Stimulated activated CD8-positive, alpha-beta memory T cell treated with anti-CD3 and anti-CD28 coated beads, Interleukin-2, amount 100 ng/mL, for 1 hour (primary cell): Measurements from ENCODE around the gene TTC28.

Experiments used
- DNase-seq, 2 donors: peaks; one replicate each; pipeline ENCODE4 v3.0.0-alpha.2; 2020; ENCODE audit warnings: low read depth in 2 of 2

TTC28 gene

DNA sequence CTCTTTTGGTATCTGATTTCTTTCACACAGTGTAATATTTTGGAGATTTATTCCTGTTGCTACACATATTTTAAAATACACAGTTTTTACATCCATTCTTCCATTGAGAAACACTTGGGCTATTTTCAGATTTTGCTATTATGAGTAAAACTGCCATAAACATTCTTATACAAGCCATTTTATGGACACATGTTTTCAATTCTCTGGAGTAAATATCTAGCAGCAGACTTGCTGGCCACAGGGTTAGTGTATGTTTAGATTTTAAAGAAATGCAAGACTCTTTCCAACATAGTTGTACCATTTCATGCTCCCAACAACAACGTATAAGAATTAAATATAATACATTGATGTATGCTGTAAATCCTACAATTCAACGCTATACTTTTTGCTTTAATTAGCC is 399.8 kb downstream of the TTC28 start:
- no peak for DNase-seq

GRCh38 chr22:28269277-28269676 is 410.4 kb downstream of the TTC28 start:
- DNase-seq, result no peak

DNA sequence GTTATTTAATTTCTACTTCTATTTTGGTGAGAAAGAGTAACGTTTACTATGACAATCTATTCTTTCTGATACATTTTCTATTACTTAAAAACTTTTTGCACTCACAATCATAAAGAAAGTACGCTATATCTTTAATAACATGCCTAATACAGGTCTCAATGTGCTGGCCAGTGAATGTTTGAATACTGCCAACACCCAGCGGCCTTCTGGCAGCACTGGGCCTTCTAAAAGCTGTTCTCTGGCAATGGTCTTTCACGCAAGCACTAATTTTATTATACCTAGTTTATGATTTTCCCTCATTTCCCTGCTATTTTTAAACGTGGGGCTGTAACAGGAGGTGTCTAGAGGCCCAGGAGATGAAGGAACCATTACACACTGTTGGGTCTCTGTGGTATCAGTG is 410.8 kb downstream of the TTC28 start:
- DNase-seq, result no peak

- DNase-seq, result no peak
Measured at GRCh38 chr22:28268171-28268570, 411.5 kb downstream of the TTC28 start.

DNA sequence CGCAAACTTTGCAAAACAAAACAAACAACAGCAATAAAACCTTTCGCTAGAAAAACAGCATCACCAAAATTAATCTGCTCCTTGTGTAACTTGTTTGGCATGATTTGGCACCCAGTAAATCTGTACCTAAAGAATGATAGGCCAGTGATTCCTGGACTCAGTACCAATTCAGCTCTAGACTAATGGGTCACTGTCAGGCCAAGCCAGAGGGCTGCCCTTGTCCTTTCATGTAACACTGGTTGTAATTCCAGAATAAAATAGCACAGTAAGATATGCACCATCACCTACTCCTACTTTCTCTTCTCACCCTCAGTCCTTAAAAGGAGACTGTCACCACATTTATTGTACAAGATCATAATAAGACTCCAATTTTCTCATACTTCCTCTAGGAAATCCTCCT is 419.0 kb downstream of the TTC28 start:
- DNase-seq, result no peak

DNA sequence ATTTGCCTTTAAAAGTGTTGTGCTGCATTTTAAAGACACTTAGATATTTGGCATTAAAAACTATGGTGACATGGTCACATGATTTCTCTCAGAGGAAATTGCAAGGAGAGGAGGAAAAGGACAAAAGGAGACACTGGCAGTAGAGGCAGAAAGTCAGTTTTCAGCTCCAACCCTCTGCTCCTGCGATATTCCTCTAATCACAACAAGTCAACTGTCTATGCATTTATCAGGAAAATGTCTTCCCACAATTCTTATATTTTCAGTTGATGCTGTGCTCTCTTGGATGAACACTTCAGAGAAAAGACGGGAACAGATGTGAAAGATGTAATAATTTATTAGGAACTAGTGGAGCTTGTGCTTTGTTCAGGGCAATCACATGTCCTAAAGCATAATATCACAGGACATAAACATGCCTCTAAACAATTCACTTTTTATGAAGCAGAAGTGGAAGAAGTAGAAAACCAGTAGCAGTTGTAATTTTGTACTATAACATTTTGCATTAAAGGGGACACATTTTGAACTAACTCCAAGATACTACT is 419.8 kb downstream of the TTC28 start:
- DNase-seq, result no peak

DNA sequence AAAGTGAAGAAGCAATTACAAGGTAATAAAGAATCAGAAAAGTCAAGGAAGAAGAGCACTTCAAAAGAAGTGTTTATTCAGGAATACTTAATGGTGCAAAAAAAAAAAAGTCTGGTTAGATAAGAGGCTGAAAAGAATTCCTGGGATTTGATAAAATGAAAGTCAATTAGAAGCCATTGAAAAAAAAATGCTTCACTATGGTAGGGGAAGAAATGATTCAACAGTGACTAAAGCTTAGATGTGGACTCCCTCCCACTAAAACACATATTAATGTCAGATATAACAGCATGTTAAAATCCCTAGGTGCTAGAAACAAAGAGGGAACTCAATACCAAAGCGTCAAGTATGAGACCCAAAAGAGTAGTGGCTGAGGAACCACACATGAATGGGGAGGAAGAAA is 425.2 kb downstream of the TTC28 start:
- DNase-seq, result no peak

DNA sequence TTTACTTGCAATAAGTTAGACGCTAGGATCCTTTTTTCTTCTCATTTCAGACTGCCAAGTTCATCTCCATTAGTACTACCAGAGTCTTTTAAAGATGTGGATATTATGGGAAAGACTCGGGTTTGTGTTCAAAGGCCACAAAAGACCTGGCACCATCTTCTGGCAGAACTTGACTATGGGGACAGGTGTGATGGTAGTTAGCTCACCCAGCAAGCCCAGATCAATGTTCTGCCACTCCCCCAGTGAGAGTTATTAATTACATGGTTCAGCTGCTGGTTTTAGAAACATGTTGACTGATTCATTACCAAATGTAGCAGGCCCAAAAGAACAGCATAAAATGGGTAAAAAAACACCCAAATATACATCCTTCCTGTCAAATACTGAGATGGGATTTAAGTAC is 427.1 kb downstream of the TTC28 start:
- no peak for DNase-seq

DNA sequence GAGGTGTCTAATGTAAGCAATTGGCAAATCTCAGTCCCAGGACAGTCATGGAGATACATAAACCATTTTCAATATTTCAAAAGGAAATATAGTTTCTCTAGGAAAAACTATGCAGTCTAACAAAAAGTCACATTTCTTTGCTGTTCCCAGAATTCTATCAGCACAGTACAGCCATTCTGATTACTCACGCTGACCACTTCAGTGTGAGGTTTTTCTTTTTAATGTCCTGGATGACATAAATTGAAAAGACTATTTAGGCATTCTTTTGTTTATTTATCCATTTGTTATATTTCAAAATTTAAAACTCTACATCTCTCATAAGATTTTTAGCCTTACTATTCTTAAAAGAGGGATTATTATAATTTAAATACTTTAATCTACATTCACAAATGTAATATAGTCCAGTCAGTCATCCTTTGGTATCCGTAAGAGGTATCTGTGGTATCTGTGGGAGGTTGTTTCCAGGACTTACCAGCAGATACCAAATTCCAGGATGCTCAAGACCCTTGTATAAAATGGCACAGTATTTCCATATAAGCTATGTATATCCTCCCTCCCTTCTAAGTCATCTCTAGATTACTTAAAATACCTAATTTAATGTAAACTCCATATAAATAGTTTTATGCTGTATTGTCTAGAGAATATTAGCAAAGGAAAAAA is 429.5 kb downstream of the TTC28 start:
- DNase-seq, result no peak

DNA sequence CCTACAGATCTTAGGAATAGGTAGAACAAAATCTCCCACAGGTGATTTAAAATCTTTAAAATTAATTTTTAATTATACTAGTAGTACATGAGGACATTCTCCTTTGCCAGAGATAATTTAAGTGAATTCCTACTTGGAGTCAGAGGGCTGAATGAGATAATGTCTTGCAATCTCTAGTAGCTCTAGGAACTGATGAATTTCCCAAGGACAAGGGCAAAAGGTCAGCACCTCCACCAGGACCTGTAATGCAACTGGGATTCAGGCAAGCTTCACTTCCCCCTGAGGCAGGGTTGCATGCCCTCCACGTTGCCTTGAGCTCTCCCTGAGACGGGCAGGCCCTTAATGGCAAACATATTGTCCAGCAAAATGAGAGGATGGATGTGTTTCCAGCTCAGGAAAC is 430.2 kb downstream of the TTC28 start:
- no peak for DNase-seq

DNA sequence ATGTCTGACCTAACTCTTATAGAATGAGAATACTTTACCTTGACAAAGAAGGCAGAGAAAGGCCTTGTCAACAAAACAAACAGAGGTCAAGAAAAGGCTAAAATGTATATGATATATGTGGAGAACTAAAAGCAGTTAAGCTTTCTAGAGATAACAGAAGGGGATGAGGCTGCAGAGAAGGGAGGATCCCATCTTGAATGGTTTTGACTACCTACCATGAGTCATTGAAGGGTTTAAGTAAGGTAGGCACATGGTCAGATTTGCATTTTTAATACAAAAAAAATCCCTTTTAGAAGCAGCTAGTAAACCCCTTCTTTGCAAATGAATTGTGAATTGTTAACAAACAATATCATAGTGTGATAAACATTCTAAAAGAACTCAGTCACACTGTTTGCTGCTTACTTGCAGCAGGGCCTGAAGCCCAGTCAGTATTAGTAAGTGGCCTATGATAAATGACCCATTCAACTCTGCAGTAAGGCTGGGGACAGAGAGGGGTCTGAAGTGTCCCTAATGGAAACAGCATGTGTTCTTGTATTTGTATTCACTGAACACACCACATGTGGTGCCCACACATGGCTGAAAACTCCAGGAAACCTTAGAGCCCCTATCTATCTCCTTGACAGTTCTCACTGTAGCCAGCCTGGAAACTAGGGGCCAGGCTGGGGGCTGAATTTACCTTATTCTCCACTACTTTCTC is 431.8 kb downstream of the TTC28 start:
- DNase-seq, result no peak

- DNase-seq, result no peak
Measured at GRCh38 chr22:28247136-28247535, 432.5 kb downstream of the TTC28 start.

- DNase-seq, result no peak
Measured at GRCh38 chr22:28246397-28246796, 433.2 kb downstream of the TTC28 start.

DNA sequence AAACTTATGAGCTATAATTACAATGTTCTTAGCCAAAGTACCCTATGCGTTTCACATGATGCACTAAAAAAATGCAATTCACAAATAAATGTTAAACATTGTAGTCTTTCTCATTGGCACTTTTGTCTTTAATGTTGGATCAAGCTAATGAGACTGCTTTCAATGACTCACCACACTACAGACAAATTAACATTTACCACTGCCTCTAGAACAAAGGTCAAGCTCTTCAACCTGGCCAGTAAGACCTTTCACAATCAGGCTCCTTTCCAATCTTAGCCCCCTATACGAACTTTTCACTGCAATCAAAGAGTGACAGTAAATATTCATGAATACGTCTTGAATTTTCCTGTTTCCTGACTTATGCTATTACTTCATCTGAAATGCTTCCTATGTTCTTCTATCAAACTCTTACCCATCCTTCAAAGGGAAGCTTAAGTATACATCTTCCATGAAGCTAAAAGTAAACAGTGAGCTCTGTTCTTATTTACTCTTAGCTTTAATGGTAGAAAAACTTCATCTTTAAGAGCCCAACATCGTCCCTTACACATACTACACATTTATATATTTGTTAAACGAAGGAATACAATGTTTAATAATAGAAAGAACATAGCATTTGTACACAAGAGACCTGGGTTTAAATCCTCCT is 433.9 kb downstream of the TTC28 start:
- DNase-seq, result no peak

DNA sequence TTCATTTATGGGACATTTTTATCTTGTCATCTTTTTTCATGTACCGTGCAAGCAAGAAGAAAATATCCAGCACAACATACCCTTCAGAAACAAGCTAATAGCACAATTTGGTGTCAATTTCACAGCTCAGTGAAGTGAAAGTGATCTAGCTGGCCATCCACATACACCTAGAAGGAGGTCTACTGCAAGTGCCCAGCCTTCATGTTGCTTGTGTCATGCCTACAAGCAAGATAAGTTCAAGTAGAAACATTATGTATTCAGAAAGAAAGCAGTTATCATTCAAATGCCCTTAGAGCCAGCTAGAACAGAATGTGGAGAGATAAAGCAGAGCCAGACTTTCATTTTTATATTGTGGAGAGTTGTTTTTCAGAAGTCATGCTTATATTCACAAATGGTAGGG is 434.9 kb downstream of the TTC28 start:
- DNase-seq, result no peak

GRCh38 chr22:28243539-28243938 is 436.1 kb downstream of the TTC28 start:
- no peak for DNase-seq

GRCh38 chr22:28241656-28242290 is 437.9 kb downstream of the TTC28 start:
- no peak for DNase-seq

DNA sequence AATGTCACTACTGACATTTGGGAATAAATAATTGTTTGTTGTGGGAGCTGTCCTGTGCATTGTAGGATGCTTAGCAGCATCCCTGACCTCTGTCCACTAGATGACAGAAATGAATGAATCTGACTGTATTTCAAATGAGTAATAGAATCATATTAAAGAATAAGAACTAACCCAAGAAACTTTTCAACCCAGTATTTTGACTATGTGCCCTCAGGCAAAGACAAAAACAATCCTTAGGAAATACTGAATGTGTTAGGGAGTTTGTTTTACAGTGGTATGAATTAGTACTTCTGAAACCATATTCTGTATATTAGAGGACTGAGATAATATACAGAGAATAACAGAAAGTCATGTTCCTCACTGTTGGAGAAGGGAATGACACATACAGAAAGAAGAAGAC is 439.7 kb downstream of the TTC28 start:
- no peak for DNase-seq

GRCh38 chr22:28237783-28238182 is 441.9 kb downstream of the TTC28 start:
- no peak for DNase-seq

GRCh38 chr22:28237112-28237511 is 442.5 kb downstream of the TTC28 start:
- DNase-seq, result no peak

DNA sequence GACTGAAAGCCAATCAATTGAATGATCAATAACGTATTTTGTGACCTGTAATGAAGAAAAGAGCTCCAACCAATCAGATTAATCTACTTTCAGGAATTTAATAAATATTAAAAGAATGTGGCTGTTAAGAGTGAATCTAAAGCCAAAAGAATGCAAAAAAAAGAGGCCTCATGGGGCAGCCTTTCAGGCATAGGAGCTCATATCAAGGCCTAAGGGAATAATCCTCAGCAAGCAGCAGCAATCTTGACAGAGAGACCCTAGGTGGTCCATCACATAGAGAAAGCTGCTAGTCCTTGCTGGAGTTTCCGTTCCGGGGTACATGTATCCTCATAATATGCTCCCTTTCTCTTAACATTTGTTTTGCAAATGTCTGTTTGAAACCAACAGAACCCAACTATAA is 447.4 kb downstream of the TTC28 start:
- no peak for DNase-seq

DNA sequence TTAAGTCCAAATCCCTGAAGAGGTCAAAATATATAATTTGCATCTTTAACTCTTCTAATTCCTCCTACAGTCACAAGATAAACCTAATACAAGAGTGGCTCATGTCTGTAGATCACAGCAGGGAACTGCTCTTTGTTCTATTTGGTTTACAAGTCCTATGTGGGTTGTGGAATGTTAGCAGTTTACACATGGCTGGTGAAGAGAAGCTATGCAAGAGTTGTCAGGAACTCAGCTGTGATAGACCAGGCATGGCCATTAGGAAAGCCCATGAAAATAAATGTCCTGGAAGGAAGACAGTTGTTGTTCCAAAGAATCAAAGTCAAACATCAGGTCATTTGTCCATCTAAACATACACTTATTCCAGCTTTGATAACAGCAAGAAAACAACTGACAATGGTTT is 448.2 kb downstream of the TTC28 start:
- DNase-seq, result no peak

DNA sequence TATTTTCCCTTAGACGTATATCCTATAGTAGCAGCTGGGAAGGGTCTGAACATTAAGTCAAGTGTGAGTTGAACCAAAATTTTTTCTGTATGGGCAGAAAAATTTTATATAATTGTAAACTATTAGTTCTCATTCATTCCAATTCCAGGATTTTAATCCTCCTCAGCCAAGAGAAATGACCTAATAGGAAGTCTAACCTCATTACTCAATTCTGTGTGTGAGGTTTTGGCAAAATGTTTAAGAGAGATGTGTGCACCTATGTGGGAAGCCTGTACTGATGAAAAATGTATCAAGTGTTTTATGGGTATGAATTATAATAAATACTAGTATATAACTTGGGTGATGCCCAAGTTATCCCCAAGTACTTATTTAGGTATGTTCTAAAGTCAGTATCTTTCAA is 449.0 kb downstream of the TTC28 start:
- no peak for DNase-seq
